ENCODE results near the gene PTPRCAP.

- TF ChIP-seq CTCF (IDR thresholded peaks at IDR 0.05) (no peak), POLR2A (IDR thresholded peaks at IDR 0.05) (no peak)
Observed at GRCh38 chr11:67451658-67451976, 14.1 kb upstream of the PTPRCAP start.
